HG03442 (cell line): ENCODE results near the gene CDAN1.

Experiments used
- ATAC-seq: cut with Tn5 transposase; IDR thresholded peaks from one replicate; pipeline ENCODE4 v1.9.1; 2021; ENCODE audit warnings: mild to moderate bottlenecking, moderate library complexity; ENCODE audit not compliant: unreplicated experiment

CDAN1 gene

GRCh38 chr15:42675021-42675420 lies 61.9 kb downstream of the CDAN1 start:
- no peak for ATAC-seq

- no peak for ATAC-seq
Measured at GRCh38 chr15:42674472-42674871, 62.5 kb downstream of the CDAN1 start.
